Activated CD4-positive, alpha-beta memory T cell treated with anti-CD3 and anti-CD28 coated beads for 36 hours (primary cell): Measurements from ENCODE around the gene TNN. TPM values are rescaled to one million over a fixed set of nuclear protein-coding genes. Genes with fewer than 3 reads are reported as not detected.
A peak's percentile ranks its signal among the peaks of the same experiment; 100 is the strongest.

Experiments used
- CTCF ChIA-PET: fragments of 350-600 bp; sonication (Branson Sonifier 250); formaldehyde crosslinking; loops from one replicate; lab custom pipeline; 2021; ENCODE audit warnings: antibody characterized with exemption, inconsistent platforms; lab: Charles Lee
- POLR2A ChIA-PET: fragments of 350-600 bp; sonication (Branson Sonifier 250); formaldehyde crosslinking; loops from one replicate; lab custom pipeline; 2021; ENCODE audit warnings: antibody characterized with exemption; lab: Charles Lee
- DNase-seq: peaks from one replicate; pipeline ENCODE4 v3.0.0-alpha.2; 2020
- H3K27ac Mint-ChIP-seq: one replicate; pipeline ENCODE4 v1.8.0; 2021; ENCODE audit warnings: mixed read lengths
- H3K27me3 Mint-ChIP-seq: one replicate; pipeline ENCODE4 v1.8.0; 2021; ENCODE audit warnings: mixed read lengths
- H3K36me3 Mint-ChIP-seq: one replicate; pipeline ENCODE4 v1.8.0; 2021; ENCODE audit warnings: mixed read lengths
- H3K4me1 Mint-ChIP-seq: one replicate; pipeline ENCODE4 v1.8.0; 2021; ENCODE audit warnings: low read depth, mixed read lengths
- H3K4me3 Mint-ChIP-seq: one replicate; pipeline ENCODE4 v1.8.0; 2021; ENCODE audit warnings: mild to moderate bottlenecking, mixed read lengths
- H3K9me3 Mint-ChIP-seq: one replicate; pipeline ENCODE4 v1.8.0; 2021; ENCODE audit warnings: mixed read lengths
- intact Hi-C: fragments of 100-400 bp; cut with micrococcal nuclease; formaldehyde crosslinking; loops from one replicate; pipeline ENCODE4 v1.15.1; 2023
- total RNA-seq, 2 experiments: library from RNA; stranded (reverse); gene quantifications; one replicate each; pipeline ENCODE4 v1.2.3, GENCODE V29; 2021

TNN gene
- total RNA-seq, 2 experiments from 2014 or later = 0.05 TPM; not detected in 1

DNA sequence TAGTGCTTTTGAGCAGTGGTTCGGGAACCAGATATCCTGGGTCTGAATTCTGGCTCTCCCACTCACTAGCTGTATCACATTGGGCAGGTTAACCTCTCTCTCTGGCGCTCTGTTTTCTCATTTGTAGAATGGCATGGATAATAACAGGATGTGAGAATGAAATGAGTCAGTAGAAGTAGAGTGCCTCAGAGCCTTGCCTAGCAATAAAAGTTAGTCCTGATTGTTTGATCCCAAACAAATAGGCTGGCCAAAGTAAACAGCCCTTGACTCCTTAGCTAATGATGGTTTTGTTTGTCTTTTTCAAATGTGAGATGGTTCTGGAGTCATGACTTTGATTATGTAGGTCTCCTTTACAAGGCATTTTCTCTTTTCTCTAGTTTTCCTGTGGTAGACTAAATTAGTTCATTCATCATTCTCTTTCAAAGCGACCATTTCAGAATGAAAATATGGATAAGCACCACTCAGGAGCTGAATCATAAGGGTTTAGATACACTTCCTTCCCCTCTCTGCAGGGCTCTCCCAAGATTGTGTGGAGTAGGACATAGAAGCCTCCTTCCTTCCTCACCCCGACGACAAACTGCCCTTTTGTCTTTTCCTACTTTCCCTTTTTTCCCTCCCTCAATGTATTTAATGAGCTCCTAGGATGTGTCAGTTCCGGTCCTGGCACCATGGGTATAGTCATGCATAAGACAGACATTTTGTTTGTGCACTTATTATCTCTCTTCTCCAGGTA, 101.8 kb downstream of the TNN start:
- CTCF ChIA-PET = interaction anchor here (0.8 to 2.0 kb wide), 7 partner anchors 14 to 150 kb away, joined by 3 to 7 read pairs (median 4); no protein-coding TSS in a partner anchor
- Mint-ChIP-seq H3K36me3 (peaks cover 26% of the 10 kb centered on the region), H3K4me3 (no peak overlapping the region), H3K27me3 (no peaks in the 10 kb centered on the region), H3K27ac (peak overlapping the region; percentile 6), H3K4me1 (peaks cover 48% of the 10 kb centered on the region), H3K9me3 (no peaks in the 10 kb centered on the region)
- POLR2A ChIA-PET = interaction anchor here (1.1 kb wide), 1 partner anchor 23 kb away, joined by 3 read pairs; the partner anchor contains the start of gene KIAA0040
- intact Hi-C loops = loop anchor here (1.0 kb wide), 1 partner anchor 20 kb away; no protein-coding TSS in a partner anchor
- no peak for DNase-seq

DNA sequence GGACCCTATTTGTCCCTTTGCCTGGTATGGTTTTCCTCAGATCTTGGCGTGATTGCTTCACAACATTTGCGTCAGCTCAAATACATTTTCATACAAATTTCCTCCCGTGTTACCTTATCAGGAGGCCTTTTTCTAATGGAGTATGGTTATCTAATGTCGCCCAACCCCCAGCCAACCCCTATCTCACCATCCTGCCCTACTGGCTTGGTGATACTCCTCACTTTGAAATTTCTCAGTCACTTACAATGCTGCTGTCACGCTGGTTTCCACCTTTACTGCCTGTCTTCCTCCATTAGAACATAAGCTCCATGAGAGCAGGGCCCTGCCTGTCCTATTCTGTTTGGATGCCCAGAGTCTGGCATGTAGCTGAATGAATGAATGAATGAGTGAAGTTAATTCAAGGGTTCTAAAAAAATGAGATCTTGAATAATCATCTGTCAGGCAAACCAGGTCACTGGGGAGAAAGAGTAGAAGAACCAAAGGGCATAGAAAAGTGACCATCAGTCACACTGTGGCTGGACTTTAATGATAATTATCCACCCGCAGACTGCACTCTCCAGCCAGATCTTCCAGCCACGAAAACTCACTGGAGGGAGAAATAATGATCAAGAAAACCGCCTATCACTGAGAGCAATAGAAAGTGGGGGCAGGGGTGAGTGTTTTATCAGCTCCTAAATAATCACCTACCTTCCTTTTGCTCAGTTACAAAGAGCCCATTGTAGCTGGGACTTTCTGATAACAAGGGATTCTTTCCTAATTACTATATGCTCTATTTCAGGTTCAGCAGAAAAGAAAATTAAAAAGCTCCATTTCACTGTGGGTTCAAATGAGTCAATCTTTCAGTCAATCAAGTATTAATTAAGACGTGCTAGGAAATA, 103.6 kb downstream of the TNN start:
- intact Hi-C loops = no loop called here
- CTCF ChIA-PET = interaction anchor here (1.0 to 1.6 kb wide), 5 partner anchors 16 to 146 kb away, joined by 3 to 7 read pairs (median 6); partner anchors contain the start of gene KIAA0040
- no peak overlapping the region for H3K4me3 Mint-ChIP-seq
- H3K27ac Mint-ChIP-seq = peak overlapping the region; percentile 58
- H3K9me3 Mint-ChIP-seq = peaks cover 2% of the 10 kb centered on the region
- H3K27me3 Mint-ChIP-seq = no peaks in the 10 kb centered on the region
- POLR2A ChIA-PET = no interaction called here
- DNase-seq = no peak
- peaks cover 55% of the 10 kb centered on the region for H3K4me1 Mint-ChIP-seq
- peaks cover 29% of the 10 kb centered on the region for H3K36me3 Mint-ChIP-seq

DNA sequence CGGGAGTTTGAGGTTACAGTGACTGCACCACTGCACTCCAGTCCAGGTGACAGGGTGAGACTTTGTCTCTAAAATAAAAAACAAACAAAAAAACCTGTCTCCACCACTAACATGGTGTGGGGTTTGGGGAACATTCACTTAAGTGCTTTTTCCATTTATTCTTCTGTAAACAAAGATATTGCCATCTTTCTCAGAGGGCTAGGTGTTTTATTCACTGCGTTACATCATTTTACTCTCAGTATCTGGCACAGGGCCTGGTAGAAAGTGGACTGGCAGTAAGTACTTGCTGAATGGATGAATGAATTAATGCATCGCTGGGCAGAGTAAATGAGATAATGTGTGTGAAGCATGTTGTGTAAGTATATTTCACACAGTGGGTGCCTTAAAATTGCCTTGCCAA, 104.9 kb downstream of the TNN start:
- Mint-ChIP-seq H3K4me3 (no peak overlapping the region), H3K27ac (no peak overlapping the region), H3K9me3 (peaks cover 2% of the 10 kb centered on the region), H3K4me1 (peaks cover 61% of the 10 kb centered on the region), H3K27me3 (no peaks in the 10 kb centered on the region), H3K36me3 (peaks cover 32% of the 10 kb centered on the region)
- ChIA-PET POLR2A (no interaction called here), CTCF (interaction anchor here (2.5 kb wide), 1 partner anchor 18 kb away, joined by 10 read pairs; no protein-coding TSS in a partner anchor)
- no peak for DNase-seq
- intact Hi-C loops = no loop called here

- intact Hi-C loops = no loop called here
- no peak overlapping the region for H3K27ac Mint-ChIP-seq
- H3K27me3 Mint-ChIP-seq = no peaks in the 10 kb centered on the region
- peaks cover 62% of the 10 kb centered on the region for H3K4me1 Mint-ChIP-seq
- ChIA-PET POLR2A (interaction anchor here (1.2 to 2.0 kb wide), 2 partner anchors 9 to 16 kb away, joined by 5 to 6 read pairs; no protein-coding TSS in a partner anchor), CTCF (interaction anchor here (1.0 to 2.5 kb wide), 4 partner anchors 16 to 145 kb away, joined by 4 to 10 read pairs (median 6); no protein-coding TSS in a partner anchor)
- peaks cover 2% of the 10 kb centered on the region for H3K9me3 Mint-ChIP-seq
- H3K4me3 Mint-ChIP-seq = no peak overlapping the region
- DNase-seq = no peak
- H3K36me3 Mint-ChIP-seq = peaks cover 33% of the 10 kb centered on the region
Observed at GRCh38 chr1:175173531-175173930, 105.9 kb downstream of the TNN start.

- H3K4me1 Mint-ChIP-seq = peaks cover 60% of the 10 kb centered on the region
- DNase-seq = no peak
- POLR2A ChIA-PET = interaction anchor here (1.2 to 2.0 kb wide), 2 partner anchors 10 to 15 kb away, joined by 5 to 6 read pairs; no protein-coding TSS in a partner anchor
- intact Hi-C loops = no loop called here
- no peak overlapping the region for H3K4me3 Mint-ChIP-seq
- H3K27ac Mint-ChIP-seq = no peak overlapping the region
- H3K9me3 Mint-ChIP-seq = peaks cover 2% of the 10 kb centered on the region
- H3K36me3 Mint-ChIP-seq = peaks cover 30% of the 10 kb centered on the region
- no peaks in the 10 kb centered on the region for H3K27me3 Mint-ChIP-seq
- CTCF ChIA-PET = interaction anchor here (1.0 to 2.5 kb wide), 4 partner anchors 15 to 144 kb away, joined by 4 to 10 read pairs (median 6); no protein-coding TSS in a partner anchor
Observed at GRCh38 chr1:175174309-175175102, 106.9 kb downstream of the TNN start.

DNA sequence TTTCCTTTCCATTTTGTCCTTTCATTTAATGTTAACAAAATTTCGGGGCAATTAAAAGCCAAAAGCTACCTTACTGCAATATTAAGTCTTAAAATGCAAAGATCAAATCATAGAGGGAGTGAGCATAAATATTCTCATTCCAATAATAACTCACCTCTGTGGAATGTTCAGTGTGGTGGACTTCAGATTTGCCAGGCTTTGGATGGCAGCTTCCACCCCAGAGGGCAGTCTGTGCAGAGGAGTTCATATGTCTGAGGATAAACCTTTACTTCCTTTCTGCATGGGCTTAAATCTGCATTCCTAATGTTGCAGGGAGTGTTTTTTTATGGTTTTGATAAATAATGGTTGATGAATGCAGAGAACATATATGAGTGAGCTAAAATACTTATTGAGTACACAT, 108.6 kb downstream of the TNN start:
- no peak overlapping the region for H3K27ac Mint-ChIP-seq
- H3K36me3 Mint-ChIP-seq = peaks cover 31% of the 10 kb centered on the region

DNA sequence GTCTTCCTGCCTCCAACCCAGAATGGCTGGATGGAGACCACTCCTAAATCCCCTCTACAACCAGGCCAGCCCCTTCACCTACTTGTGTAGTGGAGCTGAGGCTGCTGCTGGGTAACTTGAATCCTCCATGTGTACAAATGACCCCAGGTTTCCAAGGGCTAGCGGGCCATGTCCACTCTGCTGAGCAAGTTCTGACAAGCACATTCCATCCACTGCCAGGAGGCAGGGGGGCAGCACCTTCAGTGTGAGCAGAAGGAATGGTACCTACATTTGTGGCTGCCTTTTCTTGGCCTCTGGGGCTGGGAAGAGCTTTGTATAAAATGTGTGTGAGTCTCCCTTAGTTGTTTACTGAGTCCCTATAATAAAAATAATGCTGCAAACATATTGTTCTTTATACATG, 110.4 kb downstream of the TNN start:
- H3K4me3 Mint-ChIP-seq = no peak overlapping the region
- peaks cover 30% of the 10 kb centered on the region for H3K36me3 Mint-ChIP-seq
- DNase-seq = no peak
- intact Hi-C loops = no loop called here
- H3K4me1 Mint-ChIP-seq = peaks cover 59% of the 10 kb centered on the region
- CTCF ChIA-PET = interaction anchor here (1.6 kb wide), 1 partner anchor 26 kb away, joined by 4 read pairs; no protein-coding TSS in a partner anchor
- no peak overlapping the region for H3K27ac Mint-ChIP-seq
- H3K9me3 Mint-ChIP-seq = peaks cover 2% of the 10 kb centered on the region
- POLR2A ChIA-PET = no interaction called here
- H3K27me3 Mint-ChIP-seq = no peaks in the 10 kb centered on the region

More for the DNA sequence above, 108.6 kb downstream of the TNN start:
- Mint-ChIP-seq H3K9me3 (peaks cover 2% of the 10 kb centered on the region), H3K4me3 (no peak overlapping the region), H3K27me3 (no peaks in the 10 kb centered on the region), H3K4me1 (peaks cover 55% of the 10 kb centered on the region)
- CTCF ChIA-PET = no interaction called here
- intact Hi-C loops = no loop called here
- POLR2A ChIA-PET = no interaction called here
- no peak for DNase-seq

- peaks cover 29% of the 10 kb centered on the region for H3K36me3 Mint-ChIP-seq
- H3K9me3 Mint-ChIP-seq = peaks cover 2% of the 10 kb centered on the region
- H3K27ac Mint-ChIP-seq = no peak overlapping the region
- POLR2A ChIA-PET = no interaction called here
- intact Hi-C loops = no loop called here
- no peak for DNase-seq
- no peaks in the 10 kb centered on the region for H3K27me3 Mint-ChIP-seq
- CTCF ChIA-PET = interaction anchor here (1.0 to 2.3 kb wide), 3 partner anchors 13 to 27 kb away, joined by 3 to 5 read pairs (median 4); no protein-coding TSS in a partner anchor
- H3K4me3 Mint-ChIP-seq = no peak overlapping the region
- peaks cover 61% of the 10 kb centered on the region for H3K4me1 Mint-ChIP-seq
Observed at GRCh38 chr1:175178456-175178855, 110.8 kb downstream of the TNN start.

GRCh38 chr1:175179837-175180590, 112.4 kb downstream of the TNN start:
- Mint-ChIP-seq H3K4me3 (no peak overlapping the region), H3K36me3 (peaks cover 31% of the 10 kb centered on the region), H3K4me1 (peaks cover 63% of the 10 kb centered on the region), H3K27ac (no peak overlapping the region), H3K9me3 (peaks cover 2% of the 10 kb centered on the region), H3K27me3 (no peaks in the 10 kb centered on the region)
- POLR2A ChIA-PET = interaction anchor here (0.6 kb wide), 1 partner anchor 163 kb away, joined by 3 read pairs; no protein-coding TSS in a partner anchor
- DNase-seq = no peak
- CTCF ChIA-PET = interaction anchor here (1.0 to 2.3 kb wide), 6 partner anchors 13 to 138 kb away, joined by 3 to 11 read pairs (median 4); no protein-coding TSS in a partner anchor
- intact Hi-C loops = no loop called here

DNA sequence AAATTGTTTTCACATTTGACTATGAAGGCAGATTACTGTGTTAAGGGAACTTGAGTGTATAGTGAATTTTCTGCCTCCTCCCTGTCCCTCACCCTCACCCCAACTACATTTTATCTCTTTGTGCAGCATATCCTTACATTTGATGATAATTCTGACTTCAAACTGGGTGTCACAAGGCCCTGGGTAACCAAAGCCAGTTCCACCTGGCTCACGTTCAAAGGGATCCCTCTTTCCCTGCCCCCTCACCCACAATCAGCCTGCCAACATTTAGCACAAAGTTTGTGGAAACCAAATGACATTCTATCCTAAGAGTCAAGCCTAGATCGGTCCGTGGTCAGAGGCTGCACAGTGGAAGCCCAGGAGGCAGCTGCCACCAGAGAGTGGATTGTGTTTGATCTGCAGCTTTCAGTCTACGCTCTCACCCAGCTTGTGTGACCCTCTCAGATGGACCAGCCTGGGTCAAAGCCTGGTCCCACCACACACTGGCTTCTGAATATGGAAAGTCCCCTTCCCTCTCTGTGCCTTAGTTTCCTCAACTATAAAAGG, 114.6 kb downstream of the TNN start:
- H3K27me3 Mint-ChIP-seq = no peaks in the 10 kb centered on the region
- intact Hi-C loops = no loop called here
- CTCF ChIA-PET = interaction anchor here (3.2 kb wide), 1 partner anchor 27 kb away, joined by 13 read pairs; no protein-coding TSS in a partner anchor
- no peak overlapping the region for H3K4me3 Mint-ChIP-seq
- peaks cover 79% of the 10 kb centered on the region for H3K4me1 Mint-ChIP-seq
- no peak overlapping the region for H3K27ac Mint-ChIP-seq
- no peaks in the 10 kb centered on the region for H3K9me3 Mint-ChIP-seq
- POLR2A ChIA-PET = no interaction called here
- DNase-seq = no peak
- peaks cover 32% of the 10 kb centered on the region for H3K36me3 Mint-ChIP-seq
